ENCODE data around the gene NRXN3. TPM values are rescaled to one million over a fixed set of nuclear protein-coding genes. Genes with fewer than 3 reads are reported as not detected.

The NRXN3 gene
- total RNA-seq, 1 experiment from 2014 or later = 1.1 TPM

GRCh38 chr14:79735121-79735520 is 1564.9 kb downstream of the NRXN3 start:
- ChIA-PET POLR2A (ENCODE audit: unreplicated experiment) (no interaction called here), CTCF (no interaction called here)
- TF ChIP-seq EZH2phosphoT487 (IDR thresholded peaks at IDR 0.05; ENCODE audit: borderline replicate concordance, low read length) = no peak
- TF ChIP-seq EZH2 (IDR thresholded peaks at IDR 0.05; ENCODE audit: low read length, unreplicated experiment) = no peak
- no peak for TF ChIP-seq CTCF (conservative IDR thresholded peaks at IDR 0.05; ENCODE audit: low read depth, low read length)
- no TSS peak for BruUV-seq (replicated peaks)
- Histone ChIP-seq H2AFZ (ENCODE audit: low read length) (no peak overlapping the region), H3K4me3 (ENCODE audit: low read length) (no peak overlapping the region), H3K9me3 (ENCODE audit: low read length) (peaks cover 15% of the 10 kb centered on the region; the same call in 1 of the 2 replicates), H3K4me1 (ENCODE audit: insufficient read depth, low read length) (no peaks in the 10 kb centered on the region), H3K9me2 (replicated peaks; ENCODE audit: low read length) (no peaks in the 10 kb centered on the region), H3F3A (ENCODE audit: low read length, unreplicated experiment) (no peaks in the 10 kb centered on the region), H3K9ac (ENCODE audit: low read length) (no peak overlapping the region), H3K79me2 (ENCODE audit: low read length) (no peaks in the 10 kb centered on the region), H3K27ac (ENCODE audit: low read length) (no peak overlapping the region), H4K20me1 (ENCODE audit: low read length) (no peaks in the 10 kb centered on the region), H3K4me2 (ENCODE audit: low read length) (no peak overlapping the region), H3K27me3 (ENCODE audit: low read length) (no peaks in the 10 kb centered on the region), H3K36me3 (ENCODE audit: low read depth, low read length) (no peaks in the 10 kb centered on the region)
- ATAC-seq = no peak
- no peak for DNase-seq
- intact Hi-C loops (cut with micrococcal nuclease) = no loop called here

- no peaks in the 10 kb centered on the region for H3K79me2 ChIP-seq (ENCODE audit: low read length)
- no peaks in the 10 kb centered on the region for H3K4me1 ChIP-seq (ENCODE audit: insufficient read depth, low read length)
- ChIA-PET POLR2A (ENCODE audit: unreplicated experiment) (no interaction called here), CTCF (no interaction called here)
- no peak overlapping the region for H3K27ac ChIP-seq (ENCODE audit: low read length)
- no peak overlapping the region for H3K9ac ChIP-seq (ENCODE audit: low read length)
- no peaks in the 10 kb centered on the region for H3K9me2 ChIP-seq (replicated peaks; ENCODE audit: low read length)
- no peak overlapping the region for H2AFZ ChIP-seq (ENCODE audit: low read length)
- H4K20me1 ChIP-seq (ENCODE audit: low read length) = no peaks in the 10 kb centered on the region
- H3K36me3 ChIP-seq (ENCODE audit: low read depth, low read length) = no peaks in the 10 kb centered on the region
- H3K4me3 ChIP-seq (ENCODE audit: low read length) = no peak overlapping the region
- H3K27me3 ChIP-seq (ENCODE audit: low read length) = no peaks in the 10 kb centered on the region
- H3K9me3 ChIP-seq (ENCODE audit: low read length) = peaks cover 15% of the 10 kb centered on the region; the same call in 1 of the 2 replicates
- H3F3A ChIP-seq (ENCODE audit: low read length, unreplicated experiment) = no peaks in the 10 kb centered on the region
- no TSS peak for BruUV-seq (replicated peaks)
- DNase-seq (no peak), ATAC-seq (no peak)
- intact Hi-C loops (cut with micrococcal nuclease) = no loop called here
- H3K4me2 ChIP-seq (ENCODE audit: low read length) = no peak overlapping the region
- TF ChIP-seq CTCF (conservative IDR thresholded peaks at IDR 0.05; ENCODE audit: low read depth, low read length) (no peak), EZH2 (IDR thresholded peaks at IDR 0.05; ENCODE audit: low read length, unreplicated experiment) (no peak), EZH2phosphoT487 (IDR thresholded peaks at IDR 0.05; ENCODE audit: borderline replicate concordance, low read length) (no peak)
Measured at GRCh38 chr14:79740066-79740601, 1570.0 kb downstream of the NRXN3 start.

GRCh38 chr14:79742142-79742541 is 1572.0 kb downstream of the NRXN3 start:
- intact Hi-C loops (cut with micrococcal nuclease) = no loop called here
- Histone ChIP-seq H3K27ac (ENCODE audit: low read length) (no peak overlapping the region), H3K36me3 (ENCODE audit: low read depth, low read length) (no peaks in the 10 kb centered on the region), H3K4me1 (ENCODE audit: insufficient read depth, low read length) (no peaks in the 10 kb centered on the region), H4K20me1 (ENCODE audit: low read length) (no peaks in the 10 kb centered on the region), H3F3A (ENCODE audit: low read length, unreplicated experiment) (no peaks in the 10 kb centered on the region), H3K79me2 (ENCODE audit: low read length) (no peaks in the 10 kb centered on the region), H3K9me2 (replicated peaks; ENCODE audit: low read length) (no peaks in the 10 kb centered on the region), H3K9ac (ENCODE audit: low read length) (no peak overlapping the region), H2AFZ (ENCODE audit: low read length) (no peak overlapping the region), H3K4me3 (ENCODE audit: low read length) (no peak overlapping the region), H3K9me3 (ENCODE audit: low read length) (peaks cover 2% of the 10 kb centered on the region; the same call in 1 of the 2 replicates), H3K27me3 (ENCODE audit: low read length) (no peaks in the 10 kb centered on the region), H3K4me2 (ENCODE audit: low read length) (no peak overlapping the region)
- CTCF ChIA-PET = no interaction called here
- DNase-seq = no peak
- BruUV-seq (replicated peaks) = no TSS peak
- no peak for ATAC-seq
- TF ChIP-seq EZH2phosphoT487 (IDR thresholded peaks at IDR 0.05; ENCODE audit: borderline replicate concordance, low read length) (no peak), CTCF (conservative IDR thresholded peaks at IDR 0.05; ENCODE audit: low read depth, low read length) (no peak), EZH2 (IDR thresholded peaks at IDR 0.05; ENCODE audit: low read length, unreplicated experiment) (no peak)
- POLR2A ChIA-PET (ENCODE audit: unreplicated experiment) = no interaction called here
